Lower lobe of right lung (tissue), 2 donors: ENCODE measurements around the gene SNRPN. TPM values are rescaled to one million over a fixed set of nuclear protein-coding genes. Genes with fewer than 3 reads are reported as not detected.
"Not testable (repeated sequence)": the region's sequence is repeated elsewhere in the genome, so short reads cannot be mapped to it uniquely, and the experiment has no call there.

Experiments
- ATAC-seq, 2 donors: fragments of 200-7000 bp; cut with Tn5 transposase; one replicate each; pipeline ENCODE4 v1.9.1; 2020 to 2022; ENCODE audit warnings: mild to moderate bottlenecking in 2 of 2, moderate library complexity in 2 of 2
- DNase-seq: peaks from one replicate; pipeline ENCODE4 v3.0.0-alpha.2; 2020
- H3K27ac ChIP-seq: fragments of 200-600 bp; one replicate; pipeline ENCODE4 v1.8.0; 2022
- H3K27me3 ChIP-seq: fragments of 200-600 bp; one replicate; pipeline ENCODE4 v1.8.0; 2022; ENCODE audit warnings: low read depth
- H3K36me3 ChIP-seq: fragments of 200-600 bp; one replicate; pipeline ENCODE4 v1.8.0; 2022; ENCODE audit warnings: mild to moderate bottlenecking
- H3K4me1 ChIP-seq: fragments of 200-600 bp; one replicate; pipeline ENCODE4 v1.8.0; 2022
- H3K4me3 ChIP-seq: fragments of 200-600 bp; one replicate; pipeline ENCODE4 v1.8.0; 2022; ENCODE audit warnings: mild to moderate bottlenecking
- H3K9me3 ChIP-seq: fragments of 200-600 bp; one replicate; pipeline ENCODE4 v1.8.0; 2022
- intact Hi-C: fragments of 100-400 bp; cut with DNase I; formaldehyde crosslinking; loops from one replicate; pipeline ENCODE4 v1.11.0; 2022
- total RNA-seq: library from RNA; stranded (reverse); fragmentation: NEBNext Ultra II Directional; extraction: Animal tissue kit (Norgen Biotek cat#: 25700); gene quantifications from one replicate; pipeline ENCODE4 v1.2.1, GENCODE V29; 2021
- TF ChIP-seq, protein P1 (sequence below): fragments of 200-600 bp; IDR thresholded peaks from one replicate; pipeline ENCODE4 v1.8.0; 2022; ENCODE audit warnings: antibody characterized with exemption, mild to moderate bottlenecking
- donor health status: DM: no; HTN: yes; CAD: no; lungs with severe emphysema.

Gene SNRPN
- total RNA-seq, 1 donor from 2014 or later: 76.4 TPM

DNA sequence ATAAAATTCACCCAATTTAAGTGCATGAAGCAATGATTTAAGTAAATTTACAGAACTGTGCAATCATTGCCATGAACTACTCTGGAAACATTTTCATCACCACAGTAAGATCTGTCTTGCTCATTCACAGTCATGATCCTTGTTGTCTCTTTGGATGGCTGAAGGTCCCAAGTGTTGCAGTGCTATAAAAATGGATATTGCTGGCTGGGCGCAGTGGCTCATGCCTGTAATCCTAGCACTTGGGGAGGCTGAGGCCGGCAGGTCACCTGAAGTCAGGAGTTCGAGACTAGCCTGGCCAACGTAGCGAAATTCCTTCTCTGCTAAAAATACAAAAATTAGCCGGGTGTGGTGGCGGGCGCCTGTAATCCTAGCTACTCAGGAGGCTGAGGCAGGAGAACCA is 17.0 kb downstream of the SNRPN start:
- H3K27ac ChIP-seq: no peak overlapping the region
- ATAC-seq (no peak), DNase-seq (no peak)
- peaks cover 26% of the 10 kb centered on the region for H3K9me3 ChIP-seq
- H3K4me1 ChIP-seq: no peaks in the 10 kb centered on the region
- H3K36me3 ChIP-seq: peaks cover 57% of the 10 kb centered on the region
- TF ChIP-seq, protein P1, sequence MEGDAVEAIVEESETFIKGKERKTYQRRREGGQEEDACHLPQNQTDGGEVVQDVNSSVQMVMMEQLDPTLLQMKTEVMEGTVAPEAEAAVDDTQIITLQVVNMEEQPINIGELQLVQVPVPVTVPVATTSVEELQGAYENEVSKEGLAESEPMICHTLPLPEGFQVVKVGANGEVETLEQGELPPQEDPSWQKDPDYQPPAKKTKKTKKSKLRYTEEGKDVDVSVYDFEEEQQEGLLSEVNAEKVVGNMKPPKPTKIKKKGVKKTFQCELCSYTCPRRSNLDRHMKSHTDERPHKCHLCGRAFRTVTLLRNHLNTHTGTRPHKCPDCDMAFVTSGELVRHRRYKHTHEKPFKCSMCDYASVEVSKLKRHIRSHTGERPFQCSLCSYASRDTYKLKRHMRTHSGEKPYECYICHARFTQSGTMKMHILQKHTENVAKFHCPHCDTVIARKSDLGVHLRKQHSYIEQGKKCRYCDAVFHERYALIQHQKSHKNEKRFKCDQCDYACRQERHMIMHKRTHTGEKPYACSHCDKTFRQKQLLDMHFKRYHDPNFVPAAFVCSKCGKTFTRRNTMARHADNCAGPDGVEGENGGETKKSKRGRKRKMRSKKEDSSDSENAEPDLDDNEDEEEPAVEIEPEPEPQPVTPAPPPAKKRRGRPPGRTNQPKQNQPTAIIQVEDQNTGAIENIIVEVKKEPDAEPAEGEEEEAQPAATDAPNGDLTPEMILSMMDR: no peak
- no peaks in the 10 kb centered on the region for H3K27me3 ChIP-seq
- no peak overlapping the region for H3K4me3 ChIP-seq
- intact Hi-C loops: no loop called here

GRCh38 chr15:24972707-24973106 is 17.9 kb downstream of the SNRPN start:
- H3K27ac ChIP-seq, DNase-seq, intact Hi-C loops, H3K4me1 ChIP-seq, H3K27me3 ChIP-seq, H3K4me3 ChIP-seq, ATAC-seq: not testable (repeated sequence)
- Histone ChIP-seq H3K9me3 (peaks cover 26% of the 10 kb centered on the region), H3K36me3 (peaks cover 58% of the 10 kb centered on the region)

- no peaks in the 10 kb centered on the region for H3K27me3 ChIP-seq
- peaks cover 78% of the 10 kb centered on the region for H3K36me3 ChIP-seq
- TF ChIP-seq, protein P1: no peak
- intact Hi-C loops: no loop called here
- no peak for ATAC-seq
- DNase-seq: no peak
- peaks cover 24% of the 10 kb centered on the region for H3K9me3 ChIP-seq
- H3K4me3 ChIP-seq: no peak overlapping the region
- no peak overlapping the region for H3K27ac ChIP-seq
- H3K4me1 ChIP-seq: no peaks in the 10 kb centered on the region
These were observed 22.1 kb downstream of the SNRPN start for GRCh38 chr15:24976932-24977331.

- DNase-seq (no peak), ATAC-seq (no peak)
- no peaks in the 10 kb centered on the region for H3K4me1 ChIP-seq
- TF ChIP-seq, protein P1: no peak
- H3K9me3 ChIP-seq: peaks cover 22% of the 10 kb centered on the region
- H3K27me3 ChIP-seq: no peaks in the 10 kb centered on the region
- H3K27ac ChIP-seq: no peak overlapping the region
- H3K36me3 ChIP-seq: peaks cover 86% of the 10 kb centered on the region
- intact Hi-C loops: no loop called here
- no peak overlapping the region for H3K4me3 ChIP-seq
These were observed 22.9 kb downstream of the SNRPN start for GRCh38 chr15:24977686-24978085.

DNA sequence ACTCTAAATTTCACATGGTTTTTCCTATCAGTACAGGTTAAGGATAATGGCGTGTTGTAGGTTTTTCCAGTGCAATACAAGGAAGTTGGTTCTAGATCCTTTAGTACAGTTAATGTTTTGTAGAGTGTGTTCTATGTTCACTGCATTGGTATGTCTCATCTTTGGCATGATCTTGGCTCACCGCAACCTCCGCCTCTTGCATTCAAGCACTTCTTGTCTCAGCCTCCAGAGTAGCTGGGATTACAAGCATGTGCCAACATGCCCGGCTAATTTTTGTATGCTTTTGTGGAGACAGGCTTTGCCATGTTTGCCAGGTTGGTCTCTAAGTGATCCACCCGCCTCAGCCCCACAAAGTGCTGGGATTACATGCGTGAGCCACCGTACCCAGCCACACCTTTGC is 30.4 kb downstream of the SNRPN start:
- H3K27ac ChIP-seq: no peak overlapping the region
- peaks cover 30% of the 10 kb centered on the region for H3K36me3 ChIP-seq
- ATAC-seq: no peak
- no peak overlapping the region for H3K4me3 ChIP-seq
- intact Hi-C loops: no loop called here
- TF ChIP-seq, protein P1: no peak
- no peaks in the 10 kb centered on the region for H3K4me1 ChIP-seq
- no peak for DNase-seq
- H3K27me3 ChIP-seq: no peaks in the 10 kb centered on the region
- H3K9me3 ChIP-seq: peaks cover 48% of the 10 kb centered on the region

- TF ChIP-seq, protein P1: no peak
- H3K36me3 ChIP-seq: peaks cover 17% of the 10 kb centered on the region
- H3K4me3 ChIP-seq: no peak overlapping the region
- DNase-seq (no peak), ATAC-seq (no peak)
- intact Hi-C loops: no loop called here
- no peaks in the 10 kb centered on the region for H3K27me3 ChIP-seq
- H3K4me1 ChIP-seq: no peaks in the 10 kb centered on the region
- no peak overlapping the region for H3K27ac ChIP-seq
- peaks cover 55% of the 10 kb centered on the region for H3K9me3 ChIP-seq
These were observed 31.9 kb downstream of the SNRPN start for GRCh38 chr15:24986653-24987052.
